HepG2 (cell line): ENCODE data around the gene GALNT16. TPM values are rescaled to one million over a fixed set of nuclear protein-coding genes. Genes with fewer than 3 reads are reported as not detected.
A peak's percentile ranks its signal among the peaks of the same experiment; 100 is the strongest.

Experiments
- ATAC-seq: fragments of 200-7000 bp; cut with Tn5 transposase; 3 replicates; pipeline ENCODE4 v1.9.1; 2020; ENCODE audit warnings: mild to moderate bottlenecking, moderate library complexity
- BruUV-seq: library from RNA; stranded (reverse); fragments of 400-500 nt; replicated peaks from 2 replicates; lab custom pipeline; 2021; lab: Mats Ljungman, UMichigan
- CTCF ChIA-PET: fragments of 300-600 bp; formaldehyde crosslinking; extraction: SDS; loops from one replicate; lab custom pipeline; 2021; ENCODE audit warnings: low total read pairs, inconsistent platforms, low intra/inter-chr PET ratio; lab: Yijun Ruan, JAX
- POLR2A ChIA-PET: fragments of 350-600 bp; sonication (Branson Sonifier 250); formaldehyde crosslinking; loops from one replicate; lab custom pipeline; 2020; ENCODE audit warnings: antibody characterized with exemption, inconsistent platforms; lab: Yijun Ruan, JAX
- DNase-seq: peaks from one replicate; pipeline ENCODE4 v3.0.0-alpha.2; 2015; ENCODE audit warnings: low spot score
- FAIRE-seq: peaks from 3 replicates; lab custom pipeline; 2011; peaks lifted over from hg19 to GRCh38; lab: Jason Lieb, UNC
- H2AFZ ChIP-seq: one replicate; pipeline ENCODE4 v1.6.1; 2011; ENCODE audit warnings: low read length, inconsistent platforms
- H3K27ac ChIP-seq: fragments of 300-600 bp; 3 replicates; pipeline ENCODE4 v1.8.0; 2011; ENCODE audit warnings: mixed run types, mild to moderate bottlenecking, mixed read lengths, low read length, inconsistent platforms; ENCODE audit not compliant: insufficient read depth; ENCODE audit errors: extremely low read length
- H3K27me3 ChIP-seq, 2 experiments: fragments of 200-600 bp in 1 of 2; 2 replicates in 1 of 2; 3 replicates in 1 of 2; pipeline versions ENCODE4 v1.6.0 to v1.8.0; 2011; ENCODE audit warnings: low read length in 2 of 2, mild to moderate bottlenecking in 2 of 2, moderate library complexity in 2 of 2, inconsistent platforms in 1 of 2; ENCODE audit not compliant: insufficient read depth in 2 of 2, control insufficient read depth in 1 of 2
- H3K36me3 ChIP-seq, 2 experiments: fragments of 200-600 bp in 1 of 2; replicated peaks in 1 of 2; 2 replicates in 1 of 2; 3 replicates in 1 of 2; pipeline versions ENCODE4 v1.5.1 to v1.8.0; 2011; ENCODE audit warnings: low read length in 2 of 2, inconsistent platforms in 1 of 2; ENCODE audit not compliant: insufficient read depth in 2 of 2, control insufficient read depth in 1 of 2
- H3K4me1 ChIP-seq: 2 replicates; pipeline ENCODE4 v1.5.1; 2012; ENCODE audit warnings: low read length, inconsistent platforms; ENCODE audit not compliant: insufficient read depth
- H3K4me2 ChIP-seq: 2 replicates; pipeline ENCODE4 v1.6.0; 2011; ENCODE audit warnings: low read depth, low read length, inconsistent platforms
- H3K4me3 ChIP-seq, 3 experiments: fragments of 200-600 bp in 1 of 3; sonication (generic), shearing (Covaris generic) in 1 of 3; replicated peaks in 1 of 3; 2 replicates each; pipeline ENCODE4 v1.5.1; 2011 to 2016; ENCODE audit warnings: low read length in 3 of 3, inconsistent platforms in 2 of 3, low read depth in 2 of 3, mild to moderate bottlenecking in 2 of 3, control low read depth in 1 of 3, mixed read lengths in 1 of 3; ENCODE audit not compliant: insufficient read depth in 1 of 3
- H3K79me2 ChIP-seq: one replicate; pipeline ENCODE4 v1.6.1; 2011; ENCODE audit warnings: low read length, inconsistent platforms; ENCODE audit not compliant: insufficient read depth
- H3K9ac ChIP-seq: 2 replicates; pipeline ENCODE4 v1.6.0; 2011; ENCODE audit warnings: mild to moderate bottlenecking, low read depth, low read length, inconsistent platforms; ENCODE audit not compliant: insufficient read depth
- H3K9me3 ChIP-seq: 2 replicates; pipeline ENCODE4 v1.5.1; 2012; ENCODE audit warnings: mild to moderate bottlenecking, low read length
- H4K20me1 ChIP-seq: 2 replicates; pipeline ENCODE4 v1.6.0; 2011; ENCODE audit warnings: inconsistent platforms, mild to moderate bottlenecking, low read length, moderate library complexity; ENCODE audit not compliant: insufficient read depth
- ARNTL ChIP-seq: sonication (generic); formaldehyde crosslinking; IDR thresholded peaks from 2 replicates; pipeline ENCODE4 v1.4.0; 2020; ENCODE audit warnings: mild to moderate bottlenecking, missing genetic modification reagents
- CREB1 ChIP-seq, 2 experiments: fragments of 450-650 bp in 1 of 2; IDR thresholded peaks; 2 replicates each; pipeline ENCODE4 v1.6.1; 2016 to 2017; ENCODE audit warnings: control low read depth in 1 of 2, mild to moderate bottlenecking in 1 of 2, missing compliant biosample characterization in 1 of 2, missing genetic modification characterization in 1 of 2
- HNRNPH1 ChIP-seq: fragments of 200-400 bp; formaldehyde crosslinking; optimal IDR thresholded peaks from 2 replicates; pipeline ENCODE3; 2017; ENCODE audit warnings: mild to moderate bottlenecking, low read depth, low read length
- HOXA3 ChIP-seq: sonication (generic); formaldehyde crosslinking; IDR thresholded peaks from 2 replicates; pipeline ENCODE4 v1.5.0; 2020; ENCODE audit warnings: missing genetic modification reagents
- JUNB ChIP-seq: sonication (generic); formaldehyde crosslinking; IDR thresholded peaks from 2 replicates; pipeline ENCODE4 v1.8.0; 2022; ENCODE audit warnings: missing genetic modification reagents, mild to moderate bottlenecking, borderline replicate concordance
- KMT2B ChIP-seq: IDR thresholded peaks from 2 replicates; pipeline ENCODE4 v1.6.1; 2016; ENCODE audit warnings: missing genetic modification reagents, missing compliant biosample characterization
- MAFF ChIP-seq: IDR thresholded peaks from 2 replicates; pipeline ENCODE4 v1.6.1; 2011; ENCODE audit warnings: low read depth, low read length, improper control_type of control experiment
- NR3C1 ChIP-seq: sonication (generic); formaldehyde crosslinking; IDR thresholded peaks from 2 replicates; pipeline ENCODE4 v1.4.0; 2020; ENCODE audit warnings: missing genetic modification reagents
- RBFOX2 ChIP-seq: fragments of 200-400 bp; formaldehyde crosslinking; IDR thresholded peaks from 2 replicates; pipeline ENCODE4 v1.6.1; 2017; ENCODE audit warnings: low read depth, mild to moderate bottlenecking, low read length
- SP2 ChIP-seq: sonication (generic); formaldehyde crosslinking; IDR thresholded peaks from 2 replicates; pipeline ENCODE4 v1.5.1; 2020; ENCODE audit warnings: mild to moderate bottlenecking, missing genetic modification reagents
- ZNF558 ChIP-seq: sonication (generic); formaldehyde crosslinking; IDR thresholded peaks from 2 replicates; pipeline ENCODE4 v1.9.0; 2022; ENCODE audit warnings: mild to moderate bottlenecking, missing genetic modification reagents, borderline replicate concordance
- ZNF569 ChIP-seq: sonication (generic); formaldehyde crosslinking; IDR thresholded peaks from 2 replicates; pipeline ENCODE4 v1.5.0; 2020; ENCODE audit warnings: mild to moderate bottlenecking, missing genetic modification reagents, moderate library complexity, borderline replicate concordance
- ZNF747 ChIP-seq: sonication (generic); formaldehyde crosslinking; IDR thresholded peaks from 2 replicates; pipeline ENCODE4 v1.8.1; 2023; ENCODE audit warnings: missing genetic modification reagents, mild to moderate bottlenecking, borderline replicate concordance
- ZNF883 ChIP-seq: sonication (generic); formaldehyde crosslinking; IDR thresholded peaks from 2 replicates; pipeline ENCODE4 v1.5.1; 2020; ENCODE audit warnings: mild to moderate bottlenecking, missing genetic modification reagents; ENCODE audit errors: not compliant biosample characterization
- ZNF891 ChIP-seq: sonication (generic); formaldehyde crosslinking; IDR thresholded peaks from 2 replicates; pipeline ENCODE4 v1.5.0; 2020; ENCODE audit warnings: mild to moderate bottlenecking, missing genetic modification reagents
- WGBS: methylation state at CpG from one replicate; pipeline ENCODE4 v1.1.6; 2017; ENCODE audit warnings: low lambda C conversion rate; 5-methylcytosine and 5-hydroxymethylcytosine counted together
- in situ Hi-C: cut with HindIII; loops from 2 replicates; pipeline ENCODE4 v1.10.0; 2017; ENCODE audit warnings: low pct_unique_long_range_greater_than_20kb; ENCODE audit not compliant: extremely low pct_ligation_motif_present
- intact Hi-C: fragments of 100-400 bp; cut with micrococcal nuclease; formaldehyde crosslinking; loops from one replicate; pipeline ENCODE4 v1.10.0; 2022; ENCODE audit not compliant: unreplicated experiment
- polyA plus RNA-seq, 8 experiments: library from polyadenylated mRNA; depleted of rRNA in 3 of 8; stranded (reverse) in 7 of 8; unstranded in 1 of 8; fragments of >200 nt; fragmentation: Illumina TruSeq in 4 of 8; extraction: Trizol in 4 of 8; gene quantifications; 2 replicates each; pipeline versions ENCODE4 v1.2.1 to v1.2.3, GENCODE V29; 2011 to 2016; ENCODE audit warnings: low read depth in 4 of 8, missing spikeins in 1 of 8, mixed read lengths in 1 of 8; ENCODE audit not compliant: insufficient read depth in 1 of 8
- total RNA-seq, 5 experiments: library from RNA; depleted of rRNA; stranded (reverse); fragments of >200 nt; fragmentation: Illumina TruSeq; extraction: Trizol; gene quantifications; 2 replicates each; pipeline ENCODE4 v1.2.3, GENCODE V29; 2016; ENCODE audit warnings: low read depth in 1 of 5
- TF ChIP-seq, protein P1 (sequence below): IDR thresholded peaks from 2 replicates; pipeline ENCODE4 v1.6.1; 2016
- TF ChIP-seq, protein P2 (sequence below): sonication (generic); formaldehyde crosslinking; IDR thresholded peaks from 2 replicates; pipeline ENCODE4 v1.5.1; 2020; ENCODE audit warnings: missing genetic modification reagents, mild to moderate bottlenecking, borderline replicate concordance

Gene GALNT16
- total and polyA plus RNA-seq, 2 of the 13 experiments (the other 11 are each of a cell fraction or from before 2014, with no cell fraction given), result 0.54 to 0.82 TPM

DNA sequence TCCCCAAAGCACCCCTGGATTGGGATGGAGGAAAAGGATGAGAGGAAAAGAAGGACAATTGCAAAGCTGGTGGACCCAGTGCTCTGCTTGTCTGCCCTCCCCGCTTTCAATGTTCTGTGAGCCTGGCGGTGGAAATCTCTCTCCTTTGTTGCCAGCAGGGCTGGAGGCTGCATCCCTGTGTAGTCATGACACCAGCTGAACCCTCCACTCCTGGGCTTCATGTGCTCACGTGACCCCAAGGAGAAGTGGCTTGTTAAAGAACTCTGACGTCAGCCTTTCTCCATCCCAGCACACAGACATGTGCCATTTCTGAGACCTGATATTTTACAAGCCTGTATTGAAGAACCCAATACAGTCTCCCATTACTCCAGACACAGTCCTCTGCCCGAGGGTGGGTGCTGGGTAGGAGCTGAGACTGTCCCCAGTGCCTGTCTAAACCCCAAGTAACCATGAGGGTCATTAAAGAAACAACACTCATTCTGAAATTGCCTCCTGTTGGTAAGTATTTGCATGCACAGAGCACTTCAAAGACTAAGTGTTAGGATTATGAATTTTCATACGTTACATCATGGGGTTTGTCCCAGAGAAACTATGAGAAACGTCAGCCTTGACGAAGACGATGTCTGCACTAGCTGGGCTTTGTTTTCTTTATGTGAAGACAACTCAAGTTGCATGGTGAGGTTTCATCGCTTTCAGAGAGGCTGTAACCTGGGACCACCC lies 21.7 kb downstream of the GALNT16 start:
- peaks cover 5% of the 10 kb centered on the region; the same call in 1 of the 2 replicates for H3K4me1 ChIP-seq
- intact Hi-C loops (no loop called here), in situ Hi-C loops (no loop called here)
- no peak overlapping the region for H3K4me2 ChIP-seq
- POLR2A ChIA-PET, result no interaction called here
- BruUV-seq, result no TSS peak
- H2AFZ ChIP-seq, result no peak overlapping the region
- CTCF ChIA-PET, result no interaction called here
- DNase-seq (no peak), FAIRE-seq (no peak), ATAC-seq (no peak)
- no peak overlapping the region for H3K9ac ChIP-seq
- no peaks in the 10 kb centered on the region for H4K20me1 ChIP-seq
- 43% methylated on average over 8 of the region's 10 CpGs for WGBS
- no peaks in the 10 kb centered on the region for H3K27me3 ChIP-seq
- TF ChIP-seq SP2 (CRISPR knock-in tag) (no peak), CREB1 (IDR thresholded peaks at IDR 0.05) (peak; percentile 71), CREB1 (CRISPR knock-in tag; IDR thresholded peaks at IDR 0.05) (no peak)
- H3K36me3 ChIP-seq, result no peaks in the 10 kb centered on the region
- H3K9me3 ChIP-seq, result no peaks in the 10 kb centered on the region
- no peak overlapping the region for H3K27ac ChIP-seq
- no peaks in the 10 kb centered on the region for H3K79me2 ChIP-seq
- no peak overlapping the region for H3K4me3 ChIP-seq

DNA sequence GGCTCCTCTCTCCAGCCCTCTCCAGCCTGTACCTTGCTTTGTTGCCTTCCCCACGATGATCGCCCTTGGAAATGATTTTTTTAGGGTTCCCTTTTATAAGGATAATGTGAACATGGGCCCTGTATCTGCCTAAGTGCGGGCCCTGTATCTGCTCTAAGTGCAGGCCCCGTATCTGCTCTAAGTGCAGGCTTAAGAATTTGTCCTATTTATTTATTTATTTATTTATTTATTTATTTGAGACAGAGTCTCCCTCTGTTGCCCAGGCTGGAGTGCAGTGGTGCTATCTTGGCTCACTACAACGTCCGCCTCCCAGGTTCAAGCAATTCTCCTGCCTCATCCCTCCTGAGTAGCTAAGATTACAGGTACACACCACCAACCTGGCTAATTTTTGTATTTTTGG lies 22.5 kb downstream of the GALNT16 start:
- ATAC-seq (no peak), FAIRE-seq (no peak), DNase-seq (no peak)
- Histone ChIP-seq H3K4me2 (no peak overlapping the region), H3K27ac (no peak overlapping the region), H2AFZ (no peak overlapping the region), H4K20me1 (no peaks in the 10 kb centered on the region), H3K9me3 (no peaks in the 10 kb centered on the region), H3K27me3 (no peaks in the 10 kb centered on the region), H3K36me3 (no peaks in the 10 kb centered on the region), H3K4me3 (no peak overlapping the region), H3K4me1 (peaks cover 9% of the 10 kb centered on the region; the same call in 1 of the 2 replicates), H3K9ac (no peak overlapping the region), H3K79me2 (no peaks in the 10 kb centered on the region)
- ChIA-PET POLR2A (no interaction called here), CTCF (no interaction called here)
- WGBS, result 59% methylated on average over 6 of the region's 6 CpGs
- intact Hi-C loops, result no loop called here
- in situ Hi-C loops, result no loop called here
- BruUV-seq, result no TSS peak
- TF ChIP-seq JUNB (CRISPR knock-in tag) (no peak), ZNF747 (CRISPR knock-in tag) (no peak), KMT2B (CRISPR knock-in tag) (no peak), RBFOX2 (no peak), ARNTL (CRISPR knock-in tag) (no peak), HNRNPH1 (no peak), ZNF891 (CRISPR knock-in tag) (no peak), ZNF883 (CRISPR knock-in tag) (no peak), MAFF (no peak), ZNF569 (CRISPR knock-in tag) (no peak), NR3C1 (no peak), ZNF558 (CRISPR knock-in tag) (no peak), HOXA3 (CRISPR knock-in tag) (no peak)
- TF ChIP-seq, protein P1, sequence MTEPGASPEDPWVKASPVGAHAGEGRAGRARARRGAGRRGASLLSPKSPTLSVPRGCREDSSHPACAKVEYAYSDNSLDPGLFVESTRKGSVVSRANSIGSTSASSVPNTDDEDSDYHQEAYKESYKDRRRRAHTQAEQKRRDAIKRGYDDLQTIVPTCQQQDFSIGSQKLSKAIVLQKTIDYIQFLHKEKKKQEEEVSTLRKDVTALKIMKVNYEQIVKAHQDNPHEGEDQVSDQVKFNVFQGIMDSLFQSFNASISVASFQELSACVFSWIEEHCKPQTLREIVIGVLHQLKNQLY, result no peak
- TF ChIP-seq, protein P2, sequence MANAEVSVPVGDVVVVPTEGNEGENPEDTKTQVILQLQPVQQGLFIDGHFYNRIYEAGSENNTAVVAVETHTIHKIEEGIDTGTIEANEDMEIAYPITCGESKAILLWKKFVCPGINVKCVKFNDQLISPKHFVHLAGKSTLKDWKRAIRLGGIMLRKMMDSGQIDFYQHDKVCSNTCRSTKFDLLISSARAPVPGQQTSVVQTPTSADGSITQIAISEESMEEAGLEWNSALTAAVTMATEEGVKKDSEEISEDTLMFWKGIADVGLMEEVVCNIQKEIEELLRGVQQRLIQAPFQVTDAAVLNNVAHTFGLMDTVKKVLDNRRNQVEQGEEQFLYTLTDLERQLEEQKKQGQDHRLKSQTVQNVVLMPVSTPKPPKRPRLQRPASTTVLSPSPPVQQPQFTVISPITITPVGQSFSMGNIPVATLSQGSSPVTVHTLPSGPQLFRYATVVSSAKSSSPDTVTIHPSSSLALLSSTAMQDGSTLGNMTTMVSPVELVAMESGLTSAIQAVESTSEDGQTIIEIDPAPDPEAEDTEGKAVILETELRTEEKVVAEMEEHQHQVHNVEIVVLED, result no peak
